Vagina (tissue), 2 donors: ENCODE results near the gene ZNF428. TPM values are rescaled to one million over a fixed set of nuclear protein-coding genes. Genes with fewer than 3 reads are reported as not detected.
"Not testable (repeated sequence)": the region's sequence is repeated elsewhere in the genome, so short reads cannot be mapped to it uniquely, and the experiment has no call there.

Experiments
- DNase-seq, 2 donors: peaks; one replicate each; pipeline ENCODE4 v3.0.0-alpha.2; 2017; ENCODE audit errors: extremely low spot score in 2 of 2
- H3K27ac ChIP-seq: fragments of 200-600 bp; sonication (generic); one replicate; pipeline ENCODE4 v1.5.1; 2019
- H3K27me3 ChIP-seq: fragments of 200-600 bp; sonication (generic); one replicate; pipeline ENCODE4 v1.5.1; 2019
- H3K36me3 ChIP-seq, 2 donors: fragments of 200-600 bp; sonication (generic); one replicate each; pipeline ENCODE4 v1.5.1; 2017 to 2019
- H3K4me1 ChIP-seq: fragments of 200-600 bp; sonication (generic); one replicate; pipeline ENCODE4 v1.5.1; 2019
- H3K4me3 ChIP-seq, 2 donors: fragments of 200-600 bp; sonication (generic); 1 replicate in 1 of 2; 2 replicates in 1 of 2; pipeline ENCODE4 v1.5.1; 2016 to 2019
- H3K9me3 ChIP-seq: fragments of 200-600 bp; sonication (generic); one replicate; pipeline ENCODE4 v1.5.1; 2019
- CTCF ChIP-seq, 3 experiments: fragments of 450-650 bp in 2 of 3; fragments of 200-600 bp in 1 of 3; sonication (generic) in 1 of 3; IDR thresholded peaks; one replicate each; pipeline ENCODE4 v1.5.1; 2017 to 2019; ENCODE audit warnings: antibody characterized with exemption in 3 of 3, mild to moderate bottlenecking in 2 of 3, moderate library complexity in 2 of 3
- POLR2A ChIP-seq, 2 donors: fragments of 450-650 bp; IDR thresholded peaks; one replicate each; pipeline ENCODE4 v1.6.1; 2017; ENCODE audit warnings: antibody characterized with exemption in 2 of 2, mild to moderate bottlenecking in 2 of 2, moderate library complexity in 2 of 2
- POLR2AphosphoS5 ChIP-seq, 2 donors: sonication (generic); formaldehyde crosslinking; IDR thresholded peaks; one replicate each; pipeline ENCODE4 v1.9.0; 2017; ENCODE audit warnings: antibody characterized with exemption in 2 of 2, mild to moderate bottlenecking in 2 of 2, low read depth in 1 of 2; ENCODE audit not compliant: insufficient read depth in 1 of 2
- intact Hi-C: fragments of 100-400 bp; cut with DNase I; formaldehyde crosslinking; loops from one replicate; pipeline ENCODE4 v1.15.1; 2023
- total RNA-seq: library from RNA; depleted of rRNA; stranded (reverse); fragments of >200 nt; gene quantifications from one replicate; pipeline ENCODE4 v1.2.3, GENCODE V29; 2016

ZNF428 gene
- total RNA-seq, 1 donor from 2014 or later: 30.9 TPM

GRCh38 chr19:43638214-43638994 lies 19.0 kb upstream of the ZNF428 start:
- peaks cover 3% of the 10 kb centered on the region for H3K27me3 ChIP-seq
- H3K4me3 ChIP-seq: no peak overlapping the region
- H3K27ac ChIP-seq: no peak overlapping the region
- H3K4me1 ChIP-seq: peaks cover 22% of the 10 kb centered on the region
- H3K36me3 ChIP-seq: no peaks in the 10 kb centered on the region
- H3K9me3 ChIP-seq: no peaks in the 10 kb centered on the region
- no peak for DNase-seq
- intact Hi-C loops: no loop called here
- TF ChIP-seq POLR2AphosphoS5 (IDR thresholded peaks at IDR 0.05; ENCODE audit: insufficient read depth in 1 of 2, low read depth in 1 of 2) (no peak), POLR2A (IDR thresholded peaks at IDR 0.05) (no peak), CTCF (IDR thresholded peaks at IDR 0.05) (no peak)

GRCh38 chr19:43636121-43636683 lies 16.8 kb upstream of the ZNF428 start:
- Histone ChIP-seq H3K4me3 (no peak overlapping the region), H3K4me1 (peaks cover 22% of the 10 kb centered on the region), H3K9me3 (no peaks in the 10 kb centered on the region), H3K27ac (no peak overlapping the region), H3K27me3 (peaks cover 3% of the 10 kb centered on the region), H3K36me3 (no peaks in the 10 kb centered on the region)
- no peak for DNase-seq
- intact Hi-C loops: no loop called here
- TF ChIP-seq POLR2A (IDR thresholded peaks at IDR 0.05): no peak
- TF ChIP-seq CTCF (IDR thresholded peaks at IDR 0.05): no peak
- TF ChIP-seq POLR2AphosphoS5 (IDR thresholded peaks at IDR 0.05; ENCODE audit: insufficient read depth in 1 of 2, low read depth in 1 of 2): no peak

GRCh38 chr19:43635561-43635940 lies 16.1 kb upstream of the ZNF428 start:
- peaks cover 20% of the 10 kb centered on the region for H3K4me1 ChIP-seq

GRCh38 chr19:43634872-43635560 lies 15.6 kb upstream of the ZNF428 start:
- peaks cover under 1% of the 10 kb centered on the region for H3K27me3 ChIP-seq
- no peak overlapping the region for H3K27ac ChIP-seq
- DNase-seq: no peak
- no peak overlapping the region for H3K4me3 ChIP-seq
- no peaks in the 10 kb centered on the region for H3K9me3 ChIP-seq
- TF ChIP-seq POLR2AphosphoS5 (IDR thresholded peaks at IDR 0.05; ENCODE audit: insufficient read depth in 1 of 2, low read depth in 1 of 2) (no peak), POLR2A (IDR thresholded peaks at IDR 0.05) (no peak), CTCF (IDR thresholded peaks at IDR 0.05) (no peak)
- H3K36me3 ChIP-seq: no peaks in the 10 kb centered on the region
- H3K4me1 ChIP-seq: peaks cover 15% of the 10 kb centered on the region
- intact Hi-C loops: no loop called here

More at GRCh38 chr19:43635561-43635940, 16.1 kb upstream of the ZNF428 start:
- H3K9me3 ChIP-seq, H3K4me3 ChIP-seq, H3K36me3 ChIP-seq, intact Hi-C loops, H3K27me3 ChIP-seq, H3K27ac ChIP-seq, DNase-seq: not testable (repeated sequence)

- intact Hi-C loops: no loop called here
- Histone ChIP-seq H3K36me3 (no peaks in the 10 kb centered on the region), H3K27me3 (no peaks in the 10 kb centered on the region), H3K9me3 (no peaks in the 10 kb centered on the region), H3K27ac (no peak overlapping the region), H3K4me1 (peaks cover 14% of the 10 kb centered on the region), H3K4me3 (no peak overlapping the region)
- DNase-seq: no peak
- TF ChIP-seq POLR2A (IDR thresholded peaks at IDR 0.05): no peak
- TF ChIP-seq CTCF (IDR thresholded peaks at IDR 0.05): no peak
Measured at GRCh38 chr19:43634506-43634871, 15.1 kb upstream of the ZNF428 start.
